GM21619 (cell line): ENCODE data around the gene SNX20.

Source experiments
- ATAC-seq: cut with Tn5 transposase; IDR thresholded peaks from one replicate; pipeline ENCODE4 v1.9.1; 2021; ENCODE audit not compliant: unreplicated experiment

The SNX20 gene

GRCh38 chr16:50683689-50684374, 2.7 kb upstream of the SNX20 start:
- peak; percentile 63 for ATAC-seq

DNA sequence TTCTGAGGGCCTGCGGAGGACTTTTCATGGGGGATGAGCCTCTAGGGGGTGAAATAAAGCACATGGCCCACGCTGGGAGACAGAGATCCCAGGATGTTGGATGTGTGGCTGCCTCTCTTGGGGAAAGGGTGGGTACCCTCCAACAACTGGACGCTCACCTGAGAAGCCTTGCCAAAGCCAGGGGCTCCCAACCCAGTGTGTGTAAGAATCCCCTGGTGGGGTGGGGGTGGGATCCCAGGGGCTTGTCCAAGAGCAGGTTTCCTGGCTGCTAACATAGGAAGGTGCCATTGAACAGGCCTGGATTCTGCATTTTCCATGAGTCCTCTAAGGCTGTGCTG, 587 bp downstream of the SNX20 start:
- no peak for ATAC-seq

- no peak for ATAC-seq
These were observed 1.2 kb downstream of the SNX20 start for GRCh38 chr16:50679676-50680555.

DNA sequence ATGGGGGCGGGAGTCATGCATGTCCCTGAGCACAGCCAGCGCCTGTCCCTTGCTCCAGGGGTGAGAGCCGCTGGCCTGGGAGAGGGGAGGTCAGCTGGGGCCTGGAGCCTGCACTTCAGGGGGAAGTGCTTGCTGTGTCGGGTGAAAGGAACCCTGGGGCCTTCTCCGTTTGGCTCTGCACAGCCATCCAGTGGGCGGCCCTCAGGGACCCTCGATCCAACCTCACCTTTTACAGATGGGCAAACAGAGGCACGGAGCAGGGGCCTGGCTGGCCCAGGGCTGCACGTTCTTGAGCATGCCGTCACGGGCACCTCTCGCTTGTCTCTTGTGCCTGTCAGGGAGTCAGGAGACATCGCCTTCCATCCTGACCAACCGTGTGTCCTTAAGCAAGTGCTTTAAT, 1.8 kb downstream of the SNX20 start:
- ATAC-seq, result no peak

DNA sequence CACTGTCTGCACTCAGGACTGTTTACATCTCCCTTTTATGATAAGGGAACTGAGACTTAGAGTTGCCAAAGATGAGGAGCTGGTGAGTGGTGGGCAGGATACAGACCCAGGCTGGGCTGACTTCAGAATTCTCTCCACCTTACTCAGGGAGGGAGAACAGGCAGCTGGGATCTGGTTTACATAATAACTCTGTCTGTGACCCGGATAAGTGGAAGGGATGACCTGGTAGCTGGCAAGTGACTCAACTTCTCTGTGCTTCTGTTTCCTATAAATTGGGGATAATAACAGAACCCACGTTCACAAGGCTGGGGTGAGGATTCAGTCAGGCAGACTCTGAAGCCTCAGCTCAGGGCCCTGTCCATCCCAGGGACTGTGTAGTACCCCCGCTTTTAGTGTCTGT, 2.6 kb downstream of the SNX20 start:
- no peak for ATAC-seq

GRCh38 chr16:50677351-50677750, 3.8 kb downstream of the SNX20 start:
- no peak for ATAC-seq

GRCh38 chr16:50676684-50677225, 4.4 kb downstream of the SNX20 start:
- no peak for ATAC-seq

- no peak for ATAC-seq
These were observed 5.2 kb downstream of the SNX20 start for GRCh38 chr16:50675686-50676610.

DNA sequence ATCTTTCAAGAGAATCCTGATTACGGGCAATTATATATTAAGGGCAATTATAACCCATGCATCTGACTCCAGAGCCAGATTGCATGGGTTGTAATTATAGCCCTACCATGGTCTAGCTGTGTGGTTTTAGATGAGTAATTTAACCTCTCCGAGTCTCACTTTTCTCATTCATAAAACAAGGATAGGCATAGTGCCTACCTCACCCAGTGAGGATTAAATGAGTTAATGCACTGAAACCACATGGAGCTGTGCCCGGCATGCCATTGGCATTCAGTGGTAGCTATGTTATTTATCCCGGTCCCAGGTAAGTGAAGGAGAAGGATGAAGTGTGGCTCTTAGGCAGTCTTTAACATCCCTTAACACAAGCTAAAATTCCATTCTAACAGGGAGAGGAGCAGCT, 6.3 kb downstream of the SNX20 start:
- ATAC-seq, result no peak

DNA sequence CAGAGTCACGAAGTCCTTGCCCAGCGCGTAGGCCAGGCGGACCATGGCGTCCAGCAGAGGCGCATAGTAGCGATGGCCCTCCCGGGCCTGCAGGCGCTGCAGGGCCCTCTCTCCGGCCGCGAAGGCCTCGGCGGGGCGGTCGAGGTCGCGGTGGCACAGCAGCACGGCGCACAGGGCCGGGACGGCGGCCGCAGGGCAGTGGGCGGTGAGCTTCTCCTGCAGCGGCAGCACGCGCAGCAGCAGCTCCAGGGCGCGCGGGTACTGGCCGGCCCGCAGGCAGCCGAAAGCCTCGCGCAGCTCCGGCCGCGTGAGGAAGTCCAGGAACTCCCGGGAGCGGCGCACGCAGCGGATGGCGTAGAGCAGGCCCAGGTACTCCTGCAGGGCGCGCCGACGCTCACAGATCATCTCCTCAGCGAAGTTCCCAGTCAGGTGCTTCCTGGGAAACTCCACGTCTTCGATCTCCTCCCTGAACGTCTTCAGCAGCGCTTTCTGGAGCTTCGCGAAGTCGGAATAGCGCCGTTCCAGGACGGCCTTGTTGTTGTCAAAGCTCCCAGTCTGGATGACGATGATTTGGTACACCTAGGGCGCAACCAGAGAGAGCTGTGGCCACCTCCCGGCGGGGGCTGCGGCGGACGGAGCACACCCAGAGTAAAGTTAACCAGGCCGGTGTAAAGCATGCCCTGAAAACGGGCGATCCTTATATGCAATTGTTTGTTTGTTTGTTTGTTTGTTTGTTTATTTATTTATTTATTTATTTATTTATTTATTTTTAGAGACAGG, 7.4 kb downstream of the SNX20 start:
- ATAC-seq, result no peak

DNA sequence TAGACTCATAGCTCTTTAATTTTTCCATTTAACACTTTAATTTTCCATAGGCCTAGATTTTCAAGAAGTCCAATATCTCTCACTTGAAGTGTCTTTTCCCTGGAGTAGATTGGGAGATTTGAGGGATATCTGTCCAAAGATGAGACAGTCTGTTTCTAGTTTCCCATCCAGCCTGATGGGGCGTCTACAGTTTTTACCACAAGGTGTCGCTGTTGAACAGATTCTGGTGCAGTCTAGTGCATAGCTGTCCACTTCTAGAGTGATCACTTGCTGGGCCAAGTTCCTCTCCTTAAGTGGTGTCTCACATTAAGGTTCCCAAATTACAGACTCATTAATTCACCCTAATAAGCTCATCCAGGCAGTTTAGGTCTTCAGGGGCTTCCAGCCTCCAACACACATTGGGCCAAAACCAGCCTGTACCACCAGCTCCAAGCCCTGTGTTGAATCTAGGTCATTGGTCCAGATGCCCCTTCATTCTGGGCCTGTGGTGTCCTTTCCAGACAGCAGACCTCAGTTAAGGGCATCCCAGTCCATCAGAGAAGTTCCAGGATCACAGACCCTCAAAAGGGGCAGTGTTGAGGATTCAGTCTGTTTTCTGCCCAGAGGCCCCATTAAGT, 9.4 kb downstream of the SNX20 start:
- ATAC-seq, result no peak

- no peak for ATAC-seq
These were observed 10.6 kb downstream of the SNX20 start for GRCh38 chr16:50670476-50670875.

DNA sequence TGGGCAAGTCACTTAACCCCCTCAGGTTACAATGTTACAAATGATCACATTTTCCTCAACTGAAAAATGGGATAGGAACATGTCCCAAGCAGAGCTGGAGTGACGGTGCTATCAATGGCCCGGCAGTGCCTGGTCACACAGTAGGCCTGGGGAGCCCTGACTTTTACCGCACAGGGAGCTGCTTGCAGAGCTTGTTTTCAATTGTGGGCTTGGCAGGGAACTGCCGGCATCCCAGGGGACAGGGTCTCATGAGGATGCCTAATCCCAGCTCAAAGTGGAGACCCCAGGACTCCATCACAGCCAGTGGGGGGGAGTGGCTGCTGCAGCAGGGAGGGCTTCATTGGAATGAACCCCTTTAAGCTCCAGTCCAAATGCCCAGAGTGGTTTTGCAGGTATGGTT, 11.4 kb downstream of the SNX20 start:
- no peak for ATAC-seq

DNA sequence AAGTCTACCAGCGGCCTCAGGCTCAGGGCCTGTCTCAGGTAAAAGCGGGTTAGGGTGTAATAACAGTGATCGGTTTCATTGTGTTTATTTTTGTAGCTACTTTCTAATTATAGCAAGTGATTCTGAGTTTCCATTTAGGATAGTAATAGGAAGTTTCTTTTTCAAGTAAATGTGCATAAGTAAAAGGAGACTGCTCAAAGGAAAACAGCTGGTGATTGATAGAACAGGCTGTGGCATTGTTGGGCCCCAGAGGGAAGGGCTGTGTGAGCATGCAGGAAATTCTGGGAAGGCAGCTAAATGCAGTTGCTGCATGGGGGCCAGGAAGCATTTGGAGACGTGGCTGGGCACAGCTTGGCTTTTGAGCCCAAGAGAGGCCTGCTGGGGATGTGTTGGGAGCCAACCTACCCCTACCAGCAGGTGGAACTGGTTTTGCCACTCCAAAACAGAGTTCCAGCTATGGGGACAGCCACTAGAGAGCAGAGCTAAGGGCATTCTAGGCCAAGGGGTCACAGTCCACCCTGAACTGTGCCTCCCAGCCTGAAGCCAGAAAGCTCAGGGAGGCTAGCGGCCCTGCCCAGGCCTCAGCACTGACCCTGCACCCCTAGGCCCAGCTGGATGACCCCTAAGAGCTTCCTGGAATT, 12.6 kb downstream of the SNX20 start:
- ATAC-seq, result no peak

GRCh38 chr16:50667497-50668367, 13.4 kb downstream of the SNX20 start:
- ATAC-seq, result no peak

DNA sequence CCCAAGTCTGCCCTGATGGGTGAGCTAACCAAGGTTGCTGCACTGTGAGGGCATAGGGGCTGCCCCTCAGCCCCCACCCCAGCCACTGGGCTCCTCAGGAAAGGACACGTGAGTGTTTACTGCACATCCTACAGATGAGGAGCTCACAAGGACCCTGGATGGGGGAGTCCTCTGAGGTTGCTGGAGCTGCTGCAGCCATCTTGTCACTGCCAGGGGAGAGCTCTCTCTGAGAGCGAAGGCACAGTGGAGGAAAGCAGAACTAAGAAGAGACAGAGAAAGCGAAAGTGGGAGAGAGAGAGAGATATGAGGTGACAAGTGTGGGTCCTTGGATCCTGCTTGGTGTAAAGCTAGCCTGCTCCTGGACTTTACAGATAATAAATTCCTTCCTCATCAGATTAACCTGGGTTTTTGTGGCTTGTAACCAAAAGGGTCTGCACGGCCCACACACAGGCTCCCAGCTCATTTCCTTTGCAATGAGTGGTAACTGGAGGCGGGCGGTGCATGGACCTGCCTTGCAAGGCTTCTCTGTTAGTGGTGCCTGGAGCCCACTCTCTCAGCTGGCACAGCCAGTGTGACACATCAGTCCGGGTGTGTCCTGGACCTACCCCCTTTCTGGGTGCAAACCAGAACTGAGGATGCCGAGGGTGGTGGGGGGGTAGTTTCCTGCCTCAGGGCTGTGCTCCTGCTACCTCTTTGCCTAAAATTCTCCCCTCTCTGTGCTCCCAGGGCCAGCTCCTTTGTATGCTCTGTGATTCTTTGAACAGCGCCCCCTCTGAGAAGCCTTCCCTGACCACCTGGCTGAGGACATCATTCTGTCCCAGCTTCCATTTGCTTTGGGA, 14.2 kb downstream of the SNX20 start:
- ATAC-seq, result peak; percentile 83

- ATAC-seq, result no peak
These were observed 15.8 kb downstream of the SNX20 start for GRCh38 chr16:50665128-50665878.
